Hepatocyte (in vitro differentiated cells): ENCODE data around the gene OLFML1. TPM values are rescaled to one million over a fixed set of nuclear protein-coding genes. Genes with fewer than 3 reads are reported as not detected.

Source experiments
- DNase-seq: peaks from one replicate; pipeline ENCODE4 v3.0.0-alpha.2; 2016; ENCODE audit warnings: low spot score
- H2AFZ ChIP-seq: fragments of 200-600 bp; sonication (generic); 2 replicates; pipeline ENCODE4 v1.6.0; 2016; ENCODE audit warnings: antibody characterized with exemption, mild to moderate bottlenecking
- H3K27ac ChIP-seq: fragments of 200-600 bp; sonication (generic); 2 replicates; pipeline ENCODE4 v1.5.1; 2016; ENCODE audit warnings: mild to moderate bottlenecking
- H3K27me3 ChIP-seq: fragments of 200-600 bp; sonication (generic); 2 replicates; pipeline ENCODE4 v1.6.1; 2016
- H3K36me3 ChIP-seq: fragments of 200-600 bp; sonication (generic); replicated peaks from 2 replicates; pipeline ENCODE4 v1.5.1; 2016; ENCODE audit warnings: low read depth; ENCODE audit not compliant: insufficient read depth
- H3K4me1 ChIP-seq: fragments of 200-600 bp; sonication (generic); 2 replicates; pipeline ENCODE4 v1.5.1; 2016; ENCODE audit warnings: mild to moderate bottlenecking, moderate library complexity; ENCODE audit not compliant: insufficient read depth
- H3K4me2 ChIP-seq: fragments of 200-600 bp; sonication (generic); 2 replicates; pipeline ENCODE4 v1.6.0; 2016
- H3K4me3 ChIP-seq: fragments of 200-600 bp; sonication (generic); 2 replicates; pipeline ENCODE4 v1.5.1; 2016; ENCODE audit warnings: mild to moderate bottlenecking
- H3K79me2 ChIP-seq: fragments of 200-600 bp; sonication (generic); 2 replicates; pipeline ENCODE4 v1.6.0; 2017; ENCODE audit warnings: mild to moderate bottlenecking
- H3K9me2 ChIP-seq: fragments of 200-600 bp; sonication (generic); replicated peaks from 2 replicates; pipeline ENCODE4 v1.6.0; 2017; ENCODE audit warnings: mild to moderate bottlenecking; ENCODE audit not compliant: insufficient read depth
- H3K9me3 ChIP-seq: fragments of 200-600 bp; sonication (generic); 2 replicates; pipeline ENCODE4 v1.5.1; 2016; ENCODE audit warnings: low read depth, mild to moderate bottlenecking
- H4K20me1 ChIP-seq: fragments of 200-600 bp; sonication (generic); 2 replicates; pipeline ENCODE4 v1.6.0; 2016; ENCODE audit warnings: mild to moderate bottlenecking; ENCODE audit not compliant: insufficient read depth, poor library complexity, severe bottlenecking
- EZH2 ChIP-seq: fragments of 200-600 bp; sonication (generic); IDR thresholded peaks from 2 replicates; pipeline ENCODE4 v1.6.1; 2016; ENCODE audit warnings: antibody characterized with exemption, mild to moderate bottlenecking, borderline replicate concordance
- EZH2phosphoT487 ChIP-seq: fragments of 200-600 bp; sonication (generic); IDR thresholded peaks from one replicate; pipeline ENCODE4 v1.6.1; 2018; ENCODE audit warnings: antibody characterized with exemption, mild to moderate bottlenecking, low read depth, moderate library complexity; ENCODE audit not compliant: unreplicated experiment, severe bottlenecking
- WGBS: methylation state at CpG from one replicate; pipeline ENCODE4 v1.1.6; 2016; ENCODE audit warnings: low lambda C conversion rate; ENCODE audit errors: missing lambda C conversion rate; 5-methylcytosine and 5-hydroxymethylcytosine counted together
- polyA plus RNA-seq: library from polyadenylated mRNA; unstranded; fragments of >200 nt; fragmentation: Nextera tagmentation; extraction: Ambion mirVana; gene quantifications from 2 replicates; pipeline ENCODE4 v1.2.1, GENCODE V29; 2016
- total RNA-seq: library from RNA; depleted of rRNA; stranded (reverse); fragments of >200 nt; gene quantifications from 2 replicates; pipeline ENCODE4 v1.2.3, GENCODE V29; 2014
- TF ChIP-seq, protein P1 (sequence below): fragments of 200-600 bp; sonication (generic); IDR thresholded peaks from 2 replicates; pipeline ENCODE4 v1.5.1; 2016; ENCODE audit warnings: antibody characterized with exemption, mild to moderate bottlenecking; ENCODE audit not compliant: poor library complexity

The OLFML1 gene
- total and polyA plus RNA-seq, 2 experiments from 2014 or later: 9.3 to 10.9 TPM

DNA sequence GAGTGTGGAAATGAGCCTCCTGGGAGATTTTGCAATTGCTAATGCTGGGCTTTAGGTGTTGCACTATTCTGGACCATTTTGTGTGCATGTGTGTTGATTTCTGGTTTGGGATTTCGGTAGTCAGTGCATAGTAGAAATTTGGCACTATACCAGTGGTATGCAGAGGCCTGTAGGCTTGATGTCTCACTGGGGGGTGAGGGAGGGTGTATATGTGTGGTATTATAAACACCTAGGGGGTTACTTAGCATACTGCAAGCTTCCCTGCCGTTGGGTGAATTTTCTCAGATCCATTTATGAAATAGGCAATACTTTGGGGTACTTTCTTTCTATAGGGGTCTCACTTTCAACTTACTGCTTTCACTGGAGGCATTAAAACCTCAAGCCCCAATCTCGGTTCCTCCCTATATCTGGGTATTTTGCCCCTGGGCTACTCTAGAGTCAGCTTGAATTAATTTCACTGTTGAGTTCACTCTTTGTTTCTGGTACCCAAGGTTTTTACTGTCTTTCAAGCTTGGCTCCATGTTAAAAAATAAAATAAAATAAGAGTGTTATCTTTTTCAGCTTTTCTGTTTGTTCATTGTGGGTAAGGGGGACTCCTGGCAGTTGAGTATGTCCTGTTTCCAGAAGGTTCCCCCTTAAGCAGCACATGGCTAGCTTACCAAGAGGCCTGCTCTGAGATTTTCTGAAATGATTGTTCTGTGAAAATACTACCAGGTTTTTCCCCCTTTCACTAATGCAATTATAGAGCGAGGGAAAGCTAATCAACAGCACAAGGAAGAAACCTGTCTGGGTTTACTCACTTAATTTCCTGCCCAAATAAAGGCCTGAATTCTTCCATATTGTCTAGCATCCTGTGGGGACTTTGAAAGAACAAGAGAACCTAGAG lies 74.3 kb downstream of the OLFML1 start:
- H4K20me1 ChIP-seq: no peaks in the 10 kb centered on the region
- peaks cover 17% of the 10 kb centered on the region for H3K4me1 ChIP-seq
- no peaks in the 10 kb centered on the region for H3K27me3 ChIP-seq
- H3K79me2 ChIP-seq: peaks cover 21% of the 10 kb centered on the region
- H3K4me2 ChIP-seq: no peak overlapping the region
- no peak overlapping the region for H2AFZ ChIP-seq
- H3K9me2 ChIP-seq: no peaks in the 10 kb centered on the region
- WGBS: 68% methylated on average over 4 of the region's 4 CpGs
- no peaks in the 10 kb centered on the region for H3K36me3 ChIP-seq
- no peak for TF ChIP-seq EZH2
- no peak for TF ChIP-seq EZH2phosphoT487
- TF ChIP-seq, protein P1, sequence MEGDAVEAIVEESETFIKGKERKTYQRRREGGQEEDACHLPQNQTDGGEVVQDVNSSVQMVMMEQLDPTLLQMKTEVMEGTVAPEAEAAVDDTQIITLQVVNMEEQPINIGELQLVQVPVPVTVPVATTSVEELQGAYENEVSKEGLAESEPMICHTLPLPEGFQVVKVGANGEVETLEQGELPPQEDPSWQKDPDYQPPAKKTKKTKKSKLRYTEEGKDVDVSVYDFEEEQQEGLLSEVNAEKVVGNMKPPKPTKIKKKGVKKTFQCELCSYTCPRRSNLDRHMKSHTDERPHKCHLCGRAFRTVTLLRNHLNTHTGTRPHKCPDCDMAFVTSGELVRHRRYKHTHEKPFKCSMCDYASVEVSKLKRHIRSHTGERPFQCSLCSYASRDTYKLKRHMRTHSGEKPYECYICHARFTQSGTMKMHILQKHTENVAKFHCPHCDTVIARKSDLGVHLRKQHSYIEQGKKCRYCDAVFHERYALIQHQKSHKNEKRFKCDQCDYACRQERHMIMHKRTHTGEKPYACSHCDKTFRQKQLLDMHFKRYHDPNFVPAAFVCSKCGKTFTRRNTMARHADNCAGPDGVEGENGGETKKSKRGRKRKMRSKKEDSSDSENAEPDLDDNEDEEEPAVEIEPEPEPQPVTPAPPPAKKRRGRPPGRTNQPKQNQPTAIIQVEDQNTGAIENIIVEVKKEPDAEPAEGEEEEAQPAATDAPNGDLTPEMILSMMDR: no peak
- H3K4me3 ChIP-seq: no peak overlapping the region
- no peaks in the 10 kb centered on the region for H3K9me3 ChIP-seq
- DNase-seq: no peak
- H3K27ac ChIP-seq: no peak overlapping the region

Other genes starting within 250 kb of the OLFML1 start
- 0.84 and 1.3 TPM in 2 replicates for gene SYT9, start 233.6 kb upstream of the OLFML1 start, total RNA-seq
- gene SYT9, start 233.6 kb upstream of the OLFML1 start, polyA plus RNA-seq: 0.22 TPM in 1 of 2 replicates, not detected in the other
- gene PPFIBP2, start 28.5 kb downstream of the OLFML1 start, total RNA-seq: 55.8 and 58.6 TPM in 2 replicates
- gene PPFIBP2, start 28.5 kb downstream of the OLFML1 start, polyA plus RNA-seq: 33.9 and 43.6 TPM in 2 replicates
- gene CYB5R2, start 188.0 kb downstream of the OLFML1 start, total RNA-seq: 19.9 and 25.0 TPM in 2 replicates
- gene CYB5R2, start 188.0 kb downstream of the OLFML1 start, polyA plus RNA-seq: 37.4 and 38.5 TPM in 2 replicates
- gene OVCH2, start 221.0 kb downstream of the OLFML1 start, total RNA-seq: 0.12 and 0.63 TPM in 2 replicates
- gene OVCH2, start 221.0 kb downstream of the OLFML1 start, polyA plus RNA-seq: 0.51 TPM in 1 of 2 replicates, not detected in the other